MM.1S (cell line): ENCODE measurements around the gene A4GNT.

Experiments
- DNase-seq: peaks from one replicate; pipeline ENCODE4 v3.0.0-alpha.2; 2015
- H2AFZ ChIP-seq: fragments of 300-600 bp; sonication (generic); 2 replicates; pipeline ENCODE4 v1.6.0; 2016; ENCODE audit warnings: antibody characterized with exemption, low read length
- H3F3A ChIP-seq: fragments of 300-600 bp; sonication (generic); 2 replicates; pipeline ENCODE4 v1.6.1; 2016; ENCODE audit warnings: mild to moderate bottlenecking, antibody characterized with exemption, low read length, moderate library complexity, mixed read lengths; ENCODE audit not compliant: insufficient read depth
- H3K27ac ChIP-seq: fragments of 300-600 bp; sonication (generic); 2 replicates; pipeline ENCODE4 v1.5.1; 2016; ENCODE audit warnings: mild to moderate bottlenecking, low read length
- H3K27me3 ChIP-seq: fragments of 300-600 bp; sonication (generic); replicated peaks from 2 replicates; pipeline ENCODE4 v1.6.0; 2016; ENCODE audit warnings: low read length; ENCODE audit not compliant: insufficient read depth
- H3K36me3 ChIP-seq: fragments of 300-600 bp; sonication (generic); replicated peaks from 2 replicates; pipeline ENCODE4 v1.6.1; 2016; ENCODE audit warnings: mild to moderate bottlenecking, low read length, mixed read lengths; ENCODE audit not compliant: insufficient read depth
- H3K4me1 ChIP-seq: fragments of 300-600 bp; sonication (generic); 2 replicates; pipeline ENCODE4 v1.6.1; 2016; ENCODE audit warnings: low read length, mixed read lengths
- H3K4me2 ChIP-seq: fragments of 300-600 bp; sonication (generic); 2 replicates; pipeline ENCODE4 v1.6.0; 2016; ENCODE audit warnings: low read depth, low read length
- H3K4me3 ChIP-seq: fragments of 300-600 bp; sonication (generic); 2 replicates; pipeline ENCODE4 v1.5.1; 2016; ENCODE audit warnings: low read length, mixed read lengths
- H3K79me2 ChIP-seq: fragments of 300-600 bp; sonication (generic); 2 replicates; pipeline ENCODE4 v1.6.1; 2016; ENCODE audit warnings: mixed run types, low read length, mixed read lengths
- H3K9ac ChIP-seq: fragments of 300-600 bp; sonication (generic); 2 replicates; pipeline ENCODE4 v1.6.1; 2016; ENCODE audit warnings: low read length, mixed read lengths
- H3K9me2 ChIP-seq: fragments of 300-600 bp; sonication (generic); replicated peaks from 2 replicates; pipeline ENCODE4 v1.6.1; 2016; ENCODE audit warnings: mild to moderate bottlenecking, low read length, mixed read lengths; ENCODE audit not compliant: insufficient read depth
- H3K9me3 ChIP-seq: fragments of 300-600 bp; sonication (generic); replicated peaks from 2 replicates; pipeline ENCODE4 v1.6.1; 2016; ENCODE audit warnings: mild to moderate bottlenecking, low read length, mixed read lengths; ENCODE audit not compliant: insufficient read depth
- H4K20me1 ChIP-seq: fragments of 300-600 bp; sonication (generic); 2 replicates; pipeline ENCODE4 v1.6.1; 2016; ENCODE audit warnings: mild to moderate bottlenecking, low read length, moderate library complexity, mixed read lengths; ENCODE audit not compliant: insufficient read depth
- CTCF ChIP-seq: fragments of 300-600 bp; sonication (generic); IDR thresholded peaks from 2 replicates; pipeline ENCODE4 v1.5.1; 2016; ENCODE audit warnings: antibody characterized with exemption, low read length, mixed read lengths
- EZH2 ChIP-seq: fragments of 300-600 bp; sonication (generic); optimal IDR thresholded peaks from 2 replicates; pipeline ENCODE3; 2017; ENCODE audit warnings: low read depth, mild to moderate bottlenecking, antibody characterized with exemption, low read length, mixed read lengths
- EZH2phosphoT487 ChIP-seq: fragments of 300-600 bp; sonication (generic); IDR thresholded peaks from 2 replicates; pipeline ENCODE4 v1.6.1; 2018; ENCODE audit warnings: antibody characterized with exemption, low read length

Gene A4GNT

GRCh38 chr3:138125548-138126221 lies 6.5 kb downstream of the A4GNT start:
- Histone ChIP-seq H3K4me1 (no peaks in the 10 kb centered on the region), H2AFZ (no peak overlapping the region), H4K20me1 (no peaks in the 10 kb centered on the region), H3F3A (no peaks in the 10 kb centered on the region), H3K27me3 (no peaks in the 10 kb centered on the region), H3K36me3 (no peaks in the 10 kb centered on the region), H3K27ac (no peak overlapping the region), H3K9me2 (no peaks in the 10 kb centered on the region), H3K4me3 (no peak overlapping the region), H3K79me2 (no peaks in the 10 kb centered on the region), H3K4me2 (no peak overlapping the region), H3K9me3 (no peaks in the 10 kb centered on the region), H3K9ac (no peak overlapping the region)
- no peak for DNase-seq
- TF ChIP-seq CTCF (no peak), EZH2 (no peak), EZH2phosphoT487 (no peak)

- no peak overlapping the region for H3K27ac ChIP-seq
- no peaks in the 10 kb centered on the region for H3K4me1 ChIP-seq
- 0 out of 2 replicates have a peak, but pooled peaks cover 4% of the 10 kb centered on the region for H3K27me3 ChIP-seq
- no peaks in the 10 kb centered on the region for H3K79me2 ChIP-seq
- H3K36me3 ChIP-seq: no peaks in the 10 kb centered on the region
- H3K4me2 ChIP-seq: no peak overlapping the region
- no peaks in the 10 kb centered on the region for H3F3A ChIP-seq
- H3K9me2 ChIP-seq: no peaks in the 10 kb centered on the region
- no peak for TF ChIP-seq EZH2
- TF ChIP-seq CTCF: no peak
- no peak for TF ChIP-seq EZH2phosphoT487
- H3K9ac ChIP-seq: no peak overlapping the region
- no peaks in the 10 kb centered on the region for H4K20me1 ChIP-seq
- no peaks in the 10 kb centered on the region for H3K9me3 ChIP-seq
- H2AFZ ChIP-seq: no peak overlapping the region
- no peak for DNase-seq
- no peak overlapping the region for H3K4me3 ChIP-seq
Observed at GRCh38 chr3:138124706-138125355, 7.4 kb downstream of the A4GNT start.

- no peaks in the 10 kb centered on the region for H3K9me2 ChIP-seq
- no peak for DNase-seq
- H3K79me2 ChIP-seq: no peaks in the 10 kb centered on the region
- no peaks in the 10 kb centered on the region for H3K9me3 ChIP-seq
- H3K36me3 ChIP-seq: no peaks in the 10 kb centered on the region
- 0 out of 2 replicates have a peak, but pooled peaks cover 4% of the 10 kb centered on the region for H3K27me3 ChIP-seq
- no peak overlapping the region for H3K9ac ChIP-seq
- TF ChIP-seq EZH2phosphoT487 (no peak), EZH2 (no peak), CTCF (no peak)
- H3F3A ChIP-seq: no peaks in the 10 kb centered on the region
- H3K4me3 ChIP-seq: no peak overlapping the region
- H3K4me1 ChIP-seq: no peaks in the 10 kb centered on the region
- H3K27ac ChIP-seq: no peak overlapping the region
- H2AFZ ChIP-seq: no peak overlapping the region
- H3K4me2 ChIP-seq: no peak overlapping the region
- no peaks in the 10 kb centered on the region for H4K20me1 ChIP-seq
Observed at GRCh38 chr3:138124188-138124587, 8.0 kb downstream of the A4GNT start.
